Endothelial cell (in vitro differentiated cells): ENCODE results near the gene FAM228B. TPM values are rescaled to one million over a fixed set of nuclear protein-coding genes. Genes with fewer than 3 reads are reported as not detected.

ENCODE experiments used
- DNase-seq: peaks from one replicate; pipeline ENCODE4 v3.0.0; 2021; ENCODE audit warnings: low spot score
- H3K27ac Mint-ChIP-seq: one replicate; pipeline ENCODE4 v1.8.0; 2021; ENCODE audit warnings: mixed read lengths, inconsistent platforms; ENCODE audit not compliant: unreplicated experiment
- H3K27me3 Mint-ChIP-seq: one replicate; pipeline ENCODE4 v1.8.0; 2021; ENCODE audit warnings: mild to moderate bottlenecking, moderate library complexity, mixed read lengths, inconsistent platforms; ENCODE audit not compliant: unreplicated experiment
- H3K36me3 Mint-ChIP-seq: one replicate; pipeline ENCODE4 v1.8.0; 2021; ENCODE audit warnings: mild to moderate bottlenecking, low read depth, mixed read lengths, inconsistent platforms; ENCODE audit not compliant: unreplicated experiment
- H3K4me1 Mint-ChIP-seq: one replicate; pipeline ENCODE4 v1.8.0; 2021; ENCODE audit warnings: mild to moderate bottlenecking, mixed read lengths, inconsistent platforms; ENCODE audit not compliant: unreplicated experiment
- H3K4me3 Mint-ChIP-seq: one replicate; pipeline ENCODE4 v1.8.0; 2021; ENCODE audit warnings: mild to moderate bottlenecking, mixed read lengths, inconsistent platforms; ENCODE audit not compliant: unreplicated experiment
- H3K9me3 Mint-ChIP-seq: one replicate; pipeline ENCODE4 v1.8.0; 2021; ENCODE audit warnings: mixed read lengths, inconsistent platforms; ENCODE audit not compliant: unreplicated experiment
- total RNA-seq: library from RNA; stranded (reverse); fragmentation: NEBNext Ultra II Directional; extraction: Animal tissue kit (Norgen Biotek cat#: 25700); gene quantifications from one replicate; pipeline ENCODE4 v1.2.1, GENCODE V29; 2021; ENCODE audit not compliant: unreplicated experiment
- TF ChIP-seq, protein P1 (sequence below): fragments of 200-600 bp; sonication (generic); IDR thresholded peaks from one replicate; pipeline ENCODE4 v1.5.0; 2021; ENCODE audit warnings: antibody characterized with exemption; ENCODE audit not compliant: unreplicated experiment

Gene FAM228B
- total RNA-seq, 1 donor from 2014 or later: 21.3 TPM

DNA sequence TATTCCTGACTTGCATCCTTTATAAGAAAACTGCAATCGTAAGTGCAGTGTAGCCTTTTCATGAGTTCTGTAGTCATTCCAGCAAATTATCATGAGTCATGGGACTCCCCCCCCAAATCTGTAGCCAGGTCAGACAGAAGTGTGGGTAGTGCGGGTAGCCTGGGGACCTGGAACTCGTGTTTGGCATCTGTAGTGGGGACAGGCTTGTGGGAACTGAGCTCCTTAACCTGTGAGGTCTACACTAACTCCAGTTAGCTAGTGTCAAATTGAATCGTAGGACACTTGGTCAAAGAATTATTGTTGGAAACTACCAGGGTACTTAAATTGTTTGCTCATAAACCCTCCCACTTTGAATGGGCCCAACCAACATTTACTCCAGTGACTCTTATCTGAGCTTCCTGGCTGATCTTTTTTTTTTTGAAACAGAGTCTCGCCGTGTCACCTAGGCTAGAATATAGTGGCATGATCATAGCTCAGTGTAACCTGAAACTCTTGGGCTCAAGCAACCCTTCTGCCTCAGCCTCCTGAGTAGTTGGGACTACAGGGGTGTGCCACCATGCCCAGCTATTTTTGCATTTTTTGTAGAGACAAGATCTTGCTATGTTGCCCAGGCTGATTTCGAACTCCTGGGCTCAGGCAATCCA lies 12.5 kb upstream of the FAM228B start:
- H3K9me3 Mint-ChIP-seq: no peaks in the 10 kb centered on the region
- H3K4me3 Mint-ChIP-seq: no peak overlapping the region
- H3K27ac Mint-ChIP-seq: no peak overlapping the region

DNA sequence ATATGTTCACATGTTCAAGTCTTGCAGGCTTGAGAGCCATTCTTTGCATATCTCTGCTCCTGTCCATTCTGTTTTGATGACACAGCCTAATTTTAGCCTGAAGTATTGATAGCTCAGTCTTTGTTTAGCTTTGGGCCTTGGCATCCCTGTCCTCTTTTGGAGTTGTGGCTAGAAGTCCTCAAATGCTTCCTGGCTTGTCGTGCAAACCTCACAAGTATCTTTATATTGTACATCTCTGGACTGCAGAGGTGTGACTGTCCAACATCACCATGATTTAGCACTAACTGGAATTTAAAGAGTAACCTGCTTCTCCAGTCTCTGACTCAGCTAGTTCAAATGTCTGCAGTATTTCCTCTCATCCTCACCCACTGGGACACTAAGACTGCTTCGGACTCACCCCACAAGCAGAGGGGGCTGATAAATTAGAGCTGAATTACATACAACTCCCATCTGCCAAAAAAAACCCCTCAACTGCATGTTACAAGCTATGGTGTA lies 11.8 kb upstream of the FAM228B start:
- H3K36me3 Mint-ChIP-seq: no peaks in the 10 kb centered on the region
- no peaks in the 10 kb centered on the region for H3K9me3 Mint-ChIP-seq
- no peaks in the 10 kb centered on the region for H3K27me3 Mint-ChIP-seq
- H3K27ac Mint-ChIP-seq: no peak overlapping the region
- H3K4me1 Mint-ChIP-seq: no peaks in the 10 kb centered on the region
- no peak for DNase-seq
- TF ChIP-seq, protein P1, sequence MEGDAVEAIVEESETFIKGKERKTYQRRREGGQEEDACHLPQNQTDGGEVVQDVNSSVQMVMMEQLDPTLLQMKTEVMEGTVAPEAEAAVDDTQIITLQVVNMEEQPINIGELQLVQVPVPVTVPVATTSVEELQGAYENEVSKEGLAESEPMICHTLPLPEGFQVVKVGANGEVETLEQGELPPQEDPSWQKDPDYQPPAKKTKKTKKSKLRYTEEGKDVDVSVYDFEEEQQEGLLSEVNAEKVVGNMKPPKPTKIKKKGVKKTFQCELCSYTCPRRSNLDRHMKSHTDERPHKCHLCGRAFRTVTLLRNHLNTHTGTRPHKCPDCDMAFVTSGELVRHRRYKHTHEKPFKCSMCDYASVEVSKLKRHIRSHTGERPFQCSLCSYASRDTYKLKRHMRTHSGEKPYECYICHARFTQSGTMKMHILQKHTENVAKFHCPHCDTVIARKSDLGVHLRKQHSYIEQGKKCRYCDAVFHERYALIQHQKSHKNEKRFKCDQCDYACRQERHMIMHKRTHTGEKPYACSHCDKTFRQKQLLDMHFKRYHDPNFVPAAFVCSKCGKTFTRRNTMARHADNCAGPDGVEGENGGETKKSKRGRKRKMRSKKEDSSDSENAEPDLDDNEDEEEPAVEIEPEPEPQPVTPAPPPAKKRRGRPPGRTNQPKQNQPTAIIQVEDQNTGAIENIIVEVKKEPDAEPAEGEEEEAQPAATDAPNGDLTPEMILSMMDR: no peak
- H3K4me3 Mint-ChIP-seq: no peak overlapping the region

More for the DNA sequence above, 12.5 kb upstream of the FAM228B start:
- no peak for DNase-seq
- H3K4me1 Mint-ChIP-seq: no peaks in the 10 kb centered on the region
- H3K27me3 Mint-ChIP-seq: no peaks in the 10 kb centered on the region
- TF ChIP-seq, protein P1: no peak
- no peaks in the 10 kb centered on the region for H3K36me3 Mint-ChIP-seq

DNA sequence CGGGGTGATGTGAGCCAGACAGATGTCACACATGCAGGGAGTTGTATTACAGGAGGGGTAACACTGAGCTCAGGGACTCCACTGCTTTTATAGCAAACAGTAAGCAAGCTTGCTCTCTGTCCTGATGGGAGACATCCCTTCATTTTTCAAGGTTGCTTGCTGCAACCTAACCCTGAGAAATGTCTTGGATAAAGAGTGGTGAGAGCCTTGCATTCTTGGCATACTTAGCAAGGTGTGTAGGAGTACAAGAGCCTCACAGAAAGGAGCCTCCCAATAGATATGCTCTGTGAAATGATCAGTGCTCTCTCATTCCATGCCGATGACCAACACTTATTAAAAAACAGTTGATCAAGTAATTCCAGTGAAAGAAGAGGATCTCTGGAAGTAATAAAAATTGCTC lies 8.2 kb upstream of the FAM228B start:
- Mint-ChIP-seq H3K27ac (no peak overlapping the region), H3K4me3 (no peak overlapping the region), H3K9me3 (no peaks in the 10 kb centered on the region), H3K36me3 (no peaks in the 10 kb centered on the region), H3K27me3 (peaks cover 1% of the 10 kb centered on the region), H3K4me1 (no peaks in the 10 kb centered on the region)
- TF ChIP-seq, protein P1: no peak
- no peak for DNase-seq

DNA sequence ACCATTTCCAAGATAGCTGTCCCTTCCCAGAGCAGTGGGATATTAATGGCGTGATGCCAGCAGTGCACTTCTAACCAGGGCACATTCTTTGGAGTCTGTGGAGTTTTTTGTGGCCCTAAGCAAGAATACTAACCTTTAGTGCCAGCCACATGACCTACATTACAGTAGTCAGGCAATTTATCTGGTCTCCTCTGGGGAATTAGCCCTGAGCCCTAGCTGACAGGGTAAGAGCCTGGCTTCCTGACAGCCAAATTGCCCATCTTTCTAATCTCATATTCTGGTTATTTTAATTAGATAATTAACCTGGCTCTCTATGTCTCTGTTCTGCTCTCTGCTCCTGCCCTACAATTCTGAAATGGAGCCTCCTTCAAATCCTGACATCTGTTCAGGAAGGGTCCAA lies 5.4 kb upstream of the FAM228B start:
- TF ChIP-seq, protein P1: no peak
- Mint-ChIP-seq H3K27me3 (peaks cover 1% of the 10 kb centered on the region), H3K27ac (no peak overlapping the region)

DNA sequence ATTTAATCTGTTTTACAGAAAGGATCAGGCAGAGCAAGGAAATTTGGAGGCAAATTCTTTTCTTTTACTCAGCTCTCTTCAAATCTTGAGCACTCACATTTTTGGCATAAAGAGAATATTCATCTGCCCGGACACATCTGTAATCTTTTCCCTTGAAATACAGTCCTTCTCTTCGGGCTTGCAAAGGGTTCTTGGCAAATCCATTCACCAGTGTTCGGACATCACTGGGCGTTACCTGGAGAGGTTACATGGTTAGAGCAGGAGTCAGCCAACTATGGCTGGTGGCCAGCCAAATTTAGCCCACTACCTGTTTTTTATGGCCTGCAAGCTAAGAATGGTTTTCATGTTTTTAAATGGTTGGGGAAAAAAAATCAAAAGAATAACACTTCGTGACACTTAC lies 2.2 kb upstream of the FAM228B start:
- H3K36me3 Mint-ChIP-seq: no peaks in the 10 kb centered on the region
- H3K27me3 Mint-ChIP-seq: peaks cover 3% of the 10 kb centered on the region
- H3K9me3 Mint-ChIP-seq: no peaks in the 10 kb centered on the region
- no peak overlapping the region for H3K27ac Mint-ChIP-seq
- H3K4me1 Mint-ChIP-seq: peaks cover 7% of the 10 kb centered on the region
- TF ChIP-seq, protein P1: no peak
- no peak for DNase-seq
- no peak overlapping the region for H3K4me3 Mint-ChIP-seq

More for the DNA sequence above, 5.4 kb upstream of the FAM228B start:
- Mint-ChIP-seq H3K9me3 (no peaks in the 10 kb centered on the region), H3K4me3 (no peak overlapping the region), H3K36me3 (no peaks in the 10 kb centered on the region), H3K4me1 (no peaks in the 10 kb centered on the region)
- DNase-seq: no peak
